HUES6 (cell line): Measurements from ENCODE around the gene TSPAN15.

Source experiments
- H3K27ac ChIP-seq: 2 replicates; pipeline ENCODE4 v1.7.0; 2013; ENCODE audit warnings: low read depth, mild to moderate bottlenecking, low read length, inconsistent platforms
- H3K27me3 ChIP-seq: 2 replicates; pipeline ENCODE4 v1.6.1; 2013; ENCODE audit warnings: low read length; ENCODE audit not compliant: control insufficient read depth, insufficient read depth
- H3K36me3 ChIP-seq: 2 replicates; pipeline ENCODE4 v1.6.1; 2013; ENCODE audit warnings: low read length; ENCODE audit not compliant: control insufficient read depth, insufficient read depth
- H3K4me1 ChIP-seq: 2 replicates; pipeline ENCODE4 v1.6.1; 2013; ENCODE audit warnings: low read length; ENCODE audit not compliant: control insufficient read depth, insufficient read depth
- H3K4me3 ChIP-seq: 2 replicates; pipeline ENCODE4 v1.5.1; 2013; ENCODE audit warnings: low read depth, low read length
- H3K9ac ChIP-seq: one replicate; pipeline ENCODE4 v1.6.1; 2013; ENCODE audit warnings: mild to moderate bottlenecking, low read length
- H3K9me3 ChIP-seq: 2 replicates; pipeline ENCODE4 v1.6.1; 2013; ENCODE audit warnings: low read depth, low read length; ENCODE audit not compliant: control insufficient read depth, insufficient read depth

TSPAN15 gene

GRCh38 chr10:69451209-69451783 is at the start of gene TSPAN15:
TSPAN15 (plus strand) TSS chr10:69451465; CDS start chr10:69451595, 130 bp downstream.
- peaks cover 7% of the 10 kb centered on the region; the same call in 1 of the 2 replicates for H3K4me1 ChIP-seq
- H3K9me3 ChIP-seq, result no peaks in the 10 kb centered on the region
- H3K27ac ChIP-seq, result no peak within 1 kb of the TSS
- no peaks in the 10 kb centered on the region for H3K36me3 ChIP-seq
- H3K9ac ChIP-seq, result peak within 1 kb of the TSS; percentile 52
- H3K4me3 ChIP-seq, result peak within 1 kb of the TSS; percentile 81
- H3K27me3 ChIP-seq, result peaks cover 27% of the 10 kb centered on the region

- Histone ChIP-seq H3K9ac (no peak overlapping the region), H3K4me1 (peaks cover 20% of the 10 kb centered on the region), H3K36me3 (peaks cover 68% of the 10 kb centered on the region), H3K27me3 (no peaks in the 10 kb centered on the region), H3K9me3 (no peaks in the 10 kb centered on the region), H3K4me3 (no peak overlapping the region), H3K27ac (no peak overlapping the region)
These were observed 48.9 kb upstream of the TSPAN15 start for GRCh38 chr10:69402386-69402785.

- Histone ChIP-seq H3K36me3 (peaks cover 62% of the 10 kb centered on the region), H3K4me1 (peaks cover 25% of the 10 kb centered on the region), H3K9ac (no peak overlapping the region), H3K9me3 (no peaks in the 10 kb centered on the region), H3K27ac (no peak overlapping the region), H3K4me3 (no peak overlapping the region), H3K27me3 (no peaks in the 10 kb centered on the region)
These were observed 48.2 kb upstream of the TSPAN15 start for GRCh38 chr10:69403066-69403465.

- Histone ChIP-seq H3K27ac (no peak overlapping the region), H3K9me3 (no peaks in the 10 kb centered on the region), H3K36me3 (peaks cover 57% of the 10 kb centered on the region)
These were observed 47.7 kb upstream of the TSPAN15 start for GRCh38 chr10:69403519-69403918.

DNA sequence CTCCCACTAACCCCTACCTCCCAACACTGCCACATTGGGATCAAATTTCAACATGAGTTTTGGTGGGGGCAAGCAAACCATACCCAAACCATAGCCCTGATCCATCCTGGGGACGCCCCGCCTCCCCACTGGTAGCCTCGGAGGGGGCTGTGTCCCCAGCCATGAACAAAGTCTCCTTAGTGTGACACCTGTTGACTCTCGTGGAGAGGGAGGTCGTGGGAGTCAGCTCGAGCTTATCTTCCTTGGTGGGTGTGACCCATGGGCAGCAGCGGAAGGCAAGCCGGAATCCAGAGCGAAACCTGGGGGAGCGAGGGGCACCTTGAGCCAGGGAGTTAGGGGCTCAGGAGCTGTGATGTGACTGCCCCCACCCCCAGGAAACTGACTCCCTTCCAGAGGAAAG is 46.5 kb upstream of the TSPAN15 start:
- Histone ChIP-seq H3K27ac (no peak overlapping the region), H3K9me3 (no peaks in the 10 kb centered on the region), H3K4me3 (no peak overlapping the region), H3K27me3 (no peaks in the 10 kb centered on the region), H3K9ac (no peak overlapping the region), H3K4me1 (peaks cover 26% of the 10 kb centered on the region), H3K36me3 (peaks cover 44% of the 10 kb centered on the region)

More at GRCh38 chr10:69403519-69403918, 47.7 kb upstream of the TSPAN15 start:
- Histone ChIP-seq H3K4me3 (no peak overlapping the region), H3K27me3 (no peaks in the 10 kb centered on the region), H3K9ac (no peak overlapping the region), H3K4me1 (peaks cover 26% of the 10 kb centered on the region)

DNA sequence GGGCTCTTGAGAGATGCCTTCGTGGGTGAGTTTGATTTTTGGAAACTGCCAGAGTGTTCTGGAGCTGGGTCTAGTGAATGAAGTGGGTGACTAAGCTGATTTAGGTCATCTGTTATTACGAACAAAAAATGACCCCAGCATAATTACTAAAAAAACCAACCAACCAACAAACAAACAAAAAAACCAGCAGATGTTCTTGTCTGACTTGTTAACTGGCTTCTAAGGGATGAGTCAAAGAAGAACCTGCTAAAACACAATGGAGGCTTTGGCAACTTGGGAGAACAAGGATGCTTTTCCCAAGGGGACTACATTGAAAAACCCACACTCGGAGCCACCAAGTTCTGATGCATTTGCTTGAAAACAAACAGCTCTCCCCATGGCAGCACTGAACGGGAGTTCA is 46.0 kb upstream of the TSPAN15 start:
- Histone ChIP-seq H3K36me3 (peaks cover 40% of the 10 kb centered on the region), H3K4me3 (no peak overlapping the region), H3K9ac (no peak overlapping the region), H3K27ac (no peak overlapping the region), H3K9me3 (no peaks in the 10 kb centered on the region), H3K4me1 (peaks cover 26% of the 10 kb centered on the region), H3K27me3 (no peaks in the 10 kb centered on the region)

- Histone ChIP-seq H3K4me3 (no peak overlapping the region), H3K9me3 (no peaks in the 10 kb centered on the region), H3K36me3 (peaks cover 29% of the 10 kb centered on the region), H3K9ac (no peak overlapping the region), H3K4me1 (peaks cover 26% of the 10 kb centered on the region), H3K27me3 (no peaks in the 10 kb centered on the region), H3K27ac (no peak overlapping the region)
These were observed 44.9 kb upstream of the TSPAN15 start for GRCh38 chr10:69406302-69406811.

GRCh38 chr10:69406816-69407580 is 44.3 kb upstream of the TSPAN15 start:
- Histone ChIP-seq H3K4me1 (peaks cover 26% of the 10 kb centered on the region), H3K9ac (no peak overlapping the region), H3K4me3 (no peak overlapping the region), H3K9me3 (no peaks in the 10 kb centered on the region), H3K36me3 (peaks cover 25% of the 10 kb centered on the region), H3K27ac (no peak overlapping the region), H3K27me3 (no peaks in the 10 kb centered on the region)

GRCh38 chr10:69407621-69408301 is 43.5 kb upstream of the TSPAN15 start:
- peaks cover 26% of the 10 kb centered on the region for H3K4me1 ChIP-seq
- H3K9me3 ChIP-seq, result no peaks in the 10 kb centered on the region
- no peak overlapping the region for H3K4me3 ChIP-seq
- no peaks in the 10 kb centered on the region for H3K27me3 ChIP-seq
- no peak overlapping the region for H3K9ac ChIP-seq
- peaks cover 17% of the 10 kb centered on the region for H3K36me3 ChIP-seq
- no peak overlapping the region for H3K27ac ChIP-seq

- H3K27ac ChIP-seq, result no peak overlapping the region
- peaks cover 28% of the 10 kb centered on the region for H3K4me1 ChIP-seq
- H3K4me3 ChIP-seq, result peak overlapping the region; percentile 26; the same call in 1 of the 2 replicates
- no peak overlapping the region for H3K9ac ChIP-seq
- no peaks in the 10 kb centered on the region for H3K9me3 ChIP-seq
- H3K36me3 ChIP-seq, result 0 out of 2 replicates have a peak, but pooled peaks cover 10% of the 10 kb centered on the region
- H3K27me3 ChIP-seq, result no peaks in the 10 kb centered on the region
These were observed 42.7 kb upstream of the TSPAN15 start for GRCh38 chr10:69408318-69409175.
